HG03060 (cell line): ENCODE measurements around the gene PALM.
"Not testable (repeated sequence)": the region's sequence is repeated elsewhere in the genome, so short reads cannot be mapped to it uniquely, and the experiment has no call there.

Experiments used
- ATAC-seq: cut with Tn5 transposase; IDR thresholded peaks from one replicate; pipeline ENCODE4 v1.9.1; 2021; ENCODE audit warnings: low read depth, moderate number of reproducible peaks; ENCODE audit not compliant: unreplicated experiment

The PALM gene

DNA sequence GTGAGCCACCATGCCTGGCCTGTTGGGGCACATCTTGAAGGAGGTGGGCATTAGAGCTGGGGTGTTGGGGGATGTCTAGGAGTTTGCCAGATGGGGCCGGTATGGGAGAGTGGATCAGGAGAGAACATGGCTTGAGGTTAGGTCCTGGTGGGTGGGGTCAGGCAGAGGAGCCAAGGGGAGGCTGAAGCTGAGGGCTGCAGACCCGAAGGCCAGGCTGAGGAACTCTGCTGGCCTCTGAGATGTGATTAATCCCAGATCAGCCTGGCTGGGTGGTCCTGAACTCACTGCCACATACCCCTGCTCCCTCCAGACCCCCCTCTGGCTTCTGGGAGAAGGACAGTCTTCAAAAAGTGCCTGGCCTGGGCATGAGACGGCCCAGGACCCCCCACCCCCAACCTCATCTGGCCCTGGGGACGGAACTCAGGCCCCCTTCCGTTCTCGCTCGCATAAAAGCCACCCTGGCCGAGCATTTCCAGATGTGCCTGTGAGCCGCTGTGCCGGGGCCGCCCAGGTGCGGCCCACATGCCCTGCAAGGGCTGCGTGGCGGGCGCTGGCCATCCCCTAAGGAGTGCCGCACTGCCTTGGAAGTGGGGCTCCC is 29.8 kb upstream of the PALM start:
- ATAC-seq: no peak

- ATAC-seq: no peak
These were observed 29.1 kb upstream of the PALM start for GRCh38 chr19:679418-680286.

DNA sequence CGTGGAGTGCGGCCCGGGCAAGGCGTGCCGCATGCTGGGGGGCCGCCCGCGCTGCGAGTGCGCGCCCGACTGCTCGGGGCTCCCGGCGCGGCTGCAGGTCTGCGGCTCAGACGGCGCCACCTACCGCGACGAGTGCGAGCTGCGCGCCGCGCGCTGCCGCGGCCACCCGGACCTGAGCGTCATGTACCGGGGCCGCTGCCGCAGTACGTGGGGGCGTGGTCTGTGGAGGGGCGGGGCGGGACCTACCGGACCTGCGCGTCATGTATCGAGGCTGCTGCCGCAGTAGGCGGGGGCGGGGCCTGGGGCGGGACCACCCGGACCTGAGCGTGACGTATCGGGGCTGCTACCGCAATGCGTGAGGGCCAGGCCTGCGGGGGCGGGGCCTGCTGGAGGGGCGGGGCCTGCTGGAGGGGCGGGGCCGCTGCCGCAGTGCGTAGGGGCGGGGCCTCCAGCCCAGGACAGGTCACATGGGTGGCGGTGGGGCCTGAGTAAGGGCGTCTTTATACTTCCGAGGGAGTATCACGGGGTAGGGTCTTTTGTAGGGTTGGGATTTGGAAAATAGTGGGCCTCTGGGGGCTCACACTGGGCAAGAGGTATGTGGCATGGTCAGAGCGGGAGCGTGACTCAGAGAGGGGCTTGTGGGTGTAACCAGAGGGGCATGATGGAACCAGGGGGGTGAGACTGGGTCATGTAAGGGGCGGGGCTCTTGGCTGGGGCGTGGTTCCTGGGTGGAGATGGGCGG is 28.3 kb upstream of the PALM start:
- ATAC-seq: peak; percentile 58

- ATAC-seq: no peak
These were observed 27.4 kb upstream of the PALM start for GRCh38 chr19:681029-682019.

- no peak for ATAC-seq
These were observed 25.9 kb upstream of the PALM start for GRCh38 chr19:682678-683320.

DNA sequence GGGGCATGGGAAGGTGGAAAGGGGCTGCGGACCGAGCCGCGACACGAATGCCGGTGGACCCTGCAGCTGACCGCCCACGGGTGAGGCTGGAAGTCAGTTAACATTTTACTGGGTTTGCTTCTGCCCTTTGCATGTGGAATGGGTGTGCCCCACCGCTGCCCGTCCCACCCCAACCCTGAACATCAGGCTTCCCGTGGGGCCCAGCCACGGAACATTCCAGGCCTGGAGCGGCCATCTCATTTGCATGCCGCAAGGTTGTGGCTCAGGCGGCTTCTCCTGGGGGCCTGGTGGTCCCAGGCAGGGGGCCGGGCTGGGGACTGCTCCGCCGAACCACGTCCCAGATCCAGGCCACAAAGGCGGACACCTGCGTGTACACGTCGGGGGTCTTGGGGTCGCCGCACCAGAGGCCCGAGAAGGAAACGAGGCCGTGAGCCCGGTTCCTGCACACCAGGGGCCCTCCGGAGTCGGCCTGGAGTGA is 23.2 kb upstream of the PALM start:
- no peak for ATAC-seq

- no peak for ATAC-seq
These were observed 22.0 kb upstream of the PALM start for GRCh38 chr19:686589-687297.

GRCh38 chr19:687569-688166 is 21.1 kb upstream of the PALM start:
- ATAC-seq: no peak

DNA sequence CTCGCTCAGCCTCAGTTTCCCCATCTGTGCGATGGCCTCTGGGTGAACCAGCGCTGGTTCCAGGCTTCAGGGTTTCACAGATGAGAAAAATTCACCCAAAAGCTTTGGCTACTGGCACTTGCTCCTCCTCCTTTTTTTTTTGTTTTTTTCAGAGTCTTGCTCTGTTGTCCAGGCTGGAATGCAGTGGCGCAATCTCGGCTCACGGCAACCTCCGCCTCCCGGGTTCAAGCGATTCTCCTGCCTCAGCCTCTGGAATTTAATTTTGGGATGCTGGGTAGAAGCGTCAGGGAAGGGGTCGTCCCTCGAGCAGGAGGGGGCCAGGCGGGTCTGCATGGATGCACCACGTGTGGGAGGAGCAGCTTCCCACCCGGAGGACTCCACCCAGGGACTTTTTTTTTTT is 20.5 kb upstream of the PALM start:
- no peak for ATAC-seq

DNA sequence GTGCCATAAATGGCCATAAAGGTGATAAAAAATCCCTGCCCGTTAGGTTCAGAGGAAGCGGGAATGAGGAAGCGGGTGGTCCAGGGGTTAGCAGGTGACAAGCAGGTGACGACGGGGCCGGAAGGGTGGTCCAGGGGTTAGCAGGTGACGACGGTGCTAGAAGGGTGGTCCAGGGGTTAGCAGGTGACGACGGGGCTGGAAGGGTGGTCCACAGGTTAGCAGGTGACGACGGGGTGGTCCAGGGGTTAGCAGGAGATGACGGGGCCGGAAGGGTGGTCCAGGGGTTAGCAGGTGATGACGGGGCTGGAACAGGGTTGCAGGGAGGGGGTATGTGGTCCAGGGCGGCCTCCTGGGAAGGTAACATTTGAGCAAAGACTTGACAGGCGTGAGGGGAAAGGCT is 19.7 kb upstream of the PALM start:
- ATAC-seq: no peak

DNA sequence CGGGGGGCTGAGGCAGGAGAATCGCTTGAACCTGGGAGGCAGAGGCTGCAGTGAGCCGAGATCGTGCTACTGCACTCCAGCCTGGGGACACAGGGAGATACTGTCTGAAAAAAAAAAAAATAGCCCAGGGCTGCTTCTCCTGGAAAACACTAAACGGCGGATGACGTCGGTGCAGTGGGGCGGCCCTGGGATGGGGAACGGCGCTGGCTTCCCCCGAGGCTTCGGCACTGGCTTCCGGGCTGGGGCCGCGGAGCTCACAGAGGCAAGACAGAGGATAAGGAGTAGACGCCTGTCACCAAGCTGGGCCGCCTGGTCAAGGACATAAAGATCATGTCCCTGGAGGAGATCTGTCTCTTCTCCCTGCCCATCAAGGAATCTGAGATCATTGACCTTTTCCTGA is 18.5 kb upstream of the PALM start:
- ATAC-seq: no peak

DNA sequence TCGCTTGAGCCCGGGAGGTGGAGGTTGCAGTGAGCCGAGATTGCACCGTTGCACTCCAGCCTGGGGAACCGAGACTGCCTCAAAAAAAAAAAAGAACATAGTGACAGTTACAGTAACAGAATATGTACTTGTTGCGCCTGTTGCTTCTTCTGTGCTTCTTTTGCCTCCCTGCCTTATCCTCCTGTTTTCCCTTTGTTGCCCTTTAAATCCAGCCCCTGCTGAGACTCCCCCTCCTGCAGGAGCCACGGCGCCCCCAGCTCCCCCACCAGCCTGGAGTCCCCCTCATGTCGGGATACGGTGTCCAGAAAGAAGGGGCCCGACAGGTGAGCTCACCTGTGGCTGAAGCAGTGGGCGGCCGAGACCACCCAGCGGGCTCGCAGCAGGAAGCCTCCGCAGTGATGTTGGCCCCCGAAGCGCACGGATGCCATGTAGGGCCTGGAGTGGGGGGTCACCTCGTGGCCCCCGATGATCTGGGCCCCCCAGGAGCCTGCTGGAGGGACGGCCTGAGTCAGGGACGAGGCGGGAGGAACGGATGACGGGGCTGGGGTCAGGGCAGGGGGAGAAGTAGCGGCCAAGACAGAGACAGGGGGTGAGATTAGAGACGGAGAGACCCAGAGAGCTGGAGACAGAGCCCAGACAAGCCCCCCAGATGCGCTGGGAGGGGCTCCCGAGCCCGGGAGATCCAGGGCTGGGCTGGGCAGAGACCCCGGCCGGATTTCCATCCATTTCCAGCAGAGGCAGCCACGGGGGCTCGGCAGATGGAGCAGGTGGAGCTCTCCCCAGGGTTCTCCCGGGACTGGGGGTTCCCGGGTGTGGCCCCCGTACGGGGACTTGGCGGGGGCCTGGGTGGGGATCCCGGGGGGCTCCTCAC is 14.0 kb upstream of the PALM start:
- no peak for ATAC-seq

- no peak for ATAC-seq
These were observed 13.3 kb upstream of the PALM start, which contains the start of gene PRSS57 for GRCh38 chr19:695352-695949. Gene PRSS57 (minus strand): TSS chr19:695452. CDS start chr19:695430, 22 bp downstream.

DNA sequence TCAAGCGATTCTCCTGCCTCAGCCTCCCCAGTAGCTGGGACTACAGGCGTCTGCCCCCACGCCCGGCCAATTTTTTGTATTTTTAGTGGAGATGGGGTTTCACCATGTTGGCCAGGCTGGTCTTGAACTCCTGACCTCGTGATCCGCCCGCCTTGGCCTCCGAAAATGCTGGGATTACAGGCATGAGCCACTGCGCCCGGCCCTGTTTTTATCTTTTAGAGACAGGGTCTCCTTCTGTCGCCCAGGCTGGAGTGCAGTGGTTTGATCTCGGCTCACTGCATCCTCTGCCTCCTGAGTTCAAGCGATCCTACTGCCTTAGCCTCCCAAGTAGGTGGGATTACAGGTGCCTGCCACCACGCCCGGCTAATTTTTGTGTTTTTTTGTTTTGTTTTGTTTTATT is 10.2 kb upstream of the PALM start:
- ATAC-seq: not testable (repeated sequence)

- ATAC-seq: not testable (repeated sequence)
These were observed 8.8 kb upstream of the PALM start for GRCh38 chr19:699885-700284.

DNA sequence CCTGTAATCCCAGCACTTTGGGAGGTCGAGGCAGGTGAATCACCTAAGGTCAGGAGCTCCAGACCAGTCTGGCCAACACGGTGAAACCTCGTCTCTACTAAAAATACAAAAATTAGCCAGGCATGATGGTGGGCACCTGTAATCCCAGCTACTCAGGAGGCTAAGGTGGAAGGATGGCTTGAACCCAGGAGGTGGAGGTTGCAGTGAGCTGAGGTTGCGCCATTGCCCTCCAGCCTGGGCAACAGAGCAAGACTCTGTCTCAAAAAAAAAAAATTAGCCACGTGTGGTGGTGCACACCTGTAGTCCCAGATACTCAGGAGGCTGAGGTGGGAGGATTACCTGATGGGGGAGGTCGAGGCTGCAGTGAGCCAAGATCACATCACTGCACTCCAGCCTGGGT is 5.9 kb upstream of the PALM start:
- ATAC-seq: not testable (repeated sequence)

- ATAC-seq: no peak
These were observed 5.4 kb upstream of the PALM start for GRCh38 chr19:703329-703650.
